Hepatocyte (in vitro differentiated cells): ENCODE results near the gene TAT. TPM values are rescaled to one million over a fixed set of nuclear protein-coding genes. Genes with fewer than 3 reads are reported as not detected.

Source experiments
- DNase-seq: peaks from one replicate; pipeline ENCODE4 v3.0.0-alpha.2; 2016; ENCODE audit warnings: low spot score
- H2AFZ ChIP-seq: fragments of 200-600 bp; sonication (generic); 2 replicates; pipeline ENCODE4 v1.6.0; 2016; ENCODE audit warnings: antibody characterized with exemption, mild to moderate bottlenecking
- H3K27ac ChIP-seq: fragments of 200-600 bp; sonication (generic); 2 replicates; pipeline ENCODE4 v1.5.1; 2016; ENCODE audit warnings: mild to moderate bottlenecking
- H3K27me3 ChIP-seq: fragments of 200-600 bp; sonication (generic); 2 replicates; pipeline ENCODE4 v1.6.1; 2016
- H3K36me3 ChIP-seq: fragments of 200-600 bp; sonication (generic); replicated peaks from 2 replicates; pipeline ENCODE4 v1.5.1; 2016; ENCODE audit warnings: low read depth; ENCODE audit not compliant: insufficient read depth
- H3K4me1 ChIP-seq: fragments of 200-600 bp; sonication (generic); 2 replicates; pipeline ENCODE4 v1.5.1; 2016; ENCODE audit warnings: mild to moderate bottlenecking, moderate library complexity; ENCODE audit not compliant: insufficient read depth
- H3K4me2 ChIP-seq: fragments of 200-600 bp; sonication (generic); 2 replicates; pipeline ENCODE4 v1.6.0; 2016
- H3K4me3 ChIP-seq: fragments of 200-600 bp; sonication (generic); 2 replicates; pipeline ENCODE4 v1.5.1; 2016; ENCODE audit warnings: mild to moderate bottlenecking
- H3K79me2 ChIP-seq: fragments of 200-600 bp; sonication (generic); 2 replicates; pipeline ENCODE4 v1.6.0; 2017; ENCODE audit warnings: mild to moderate bottlenecking
- H3K9me2 ChIP-seq: fragments of 200-600 bp; sonication (generic); replicated peaks from 2 replicates; pipeline ENCODE4 v1.6.0; 2017; ENCODE audit warnings: mild to moderate bottlenecking; ENCODE audit not compliant: insufficient read depth
- H3K9me3 ChIP-seq: fragments of 200-600 bp; sonication (generic); 2 replicates; pipeline ENCODE4 v1.5.1; 2016; ENCODE audit warnings: low read depth, mild to moderate bottlenecking
- H4K20me1 ChIP-seq: fragments of 200-600 bp; sonication (generic); 2 replicates; pipeline ENCODE4 v1.6.0; 2016; ENCODE audit warnings: mild to moderate bottlenecking; ENCODE audit not compliant: insufficient read depth, poor library complexity, severe bottlenecking
- CTCF ChIP-seq: fragments of 200-600 bp; sonication (generic); IDR thresholded peaks from 2 replicates; pipeline ENCODE4 v1.5.1; 2016; ENCODE audit warnings: antibody characterized with exemption, mild to moderate bottlenecking; ENCODE audit not compliant: poor library complexity
- EZH2 ChIP-seq: fragments of 200-600 bp; sonication (generic); IDR thresholded peaks from 2 replicates; pipeline ENCODE4 v1.6.1; 2016; ENCODE audit warnings: antibody characterized with exemption, mild to moderate bottlenecking, borderline replicate concordance
- EZH2phosphoT487 ChIP-seq: fragments of 200-600 bp; sonication (generic); IDR thresholded peaks from one replicate; pipeline ENCODE4 v1.6.1; 2018; ENCODE audit warnings: antibody characterized with exemption, mild to moderate bottlenecking, low read depth, moderate library complexity; ENCODE audit not compliant: unreplicated experiment, severe bottlenecking
- WGBS: methylation state at CpG from one replicate; pipeline ENCODE4 v1.1.6; 2016; ENCODE audit warnings: low lambda C conversion rate; ENCODE audit errors: missing lambda C conversion rate; 5-methylcytosine and 5-hydroxymethylcytosine counted together
- polyA plus RNA-seq: library from polyadenylated mRNA; unstranded; fragments of >200 nt; fragmentation: Nextera tagmentation; extraction: Ambion mirVana; gene quantifications from 2 replicates; pipeline ENCODE4 v1.2.1, GENCODE V29; 2016
- total RNA-seq: library from RNA; depleted of rRNA; stranded (reverse); fragments of >200 nt; gene quantifications from 2 replicates; pipeline ENCODE4 v1.2.3, GENCODE V29; 2014

TAT gene
- total and polyA plus RNA-seq, 2 experiments from 2014 or later: 2.8 to 4.2 TPM

DNA sequence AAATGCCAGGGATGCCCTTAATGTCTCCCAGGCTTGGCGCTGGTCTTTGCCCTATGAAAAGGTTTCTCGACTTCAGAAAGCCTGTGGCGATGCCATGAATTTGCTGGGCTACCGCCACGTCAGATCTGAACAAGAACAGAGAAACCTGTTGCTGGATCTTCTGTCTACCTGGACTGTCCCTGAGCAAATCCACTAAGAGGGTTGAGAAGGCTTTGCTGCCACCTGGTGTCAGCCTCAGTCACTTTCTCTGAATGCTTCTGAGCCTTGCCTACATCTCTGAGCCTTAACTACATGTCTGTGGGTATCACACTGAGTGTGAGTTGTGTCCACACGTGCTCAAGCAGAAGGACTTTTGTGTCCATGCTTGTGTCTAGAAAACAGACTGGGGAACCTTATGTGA lies 39.2 kb downstream of the TAT start:
- Histone ChIP-seq H4K20me1 (no peaks in the 10 kb centered on the region), H3K9me3 (no peaks in the 10 kb centered on the region), H3K4me1 (no peaks in the 10 kb centered on the region), H3K79me2 (no peaks in the 10 kb centered on the region), H3K36me3 (no peaks in the 10 kb centered on the region), H3K27me3 (peaks cover 3% of the 10 kb centered on the region), H3K4me2 (no peak overlapping the region), H3K4me3 (no peak overlapping the region), H3K27ac (no peak overlapping the region), H2AFZ (no peak overlapping the region), H3K9me2 (no peaks in the 10 kb centered on the region)
- DNase-seq: peak; percentile 73
- TF ChIP-seq EZH2phosphoT487 (no peak), CTCF (peak; percentile 64)
- WGBS: 51% methylated on average over 6 of the region's 6 CpGs

DNA sequence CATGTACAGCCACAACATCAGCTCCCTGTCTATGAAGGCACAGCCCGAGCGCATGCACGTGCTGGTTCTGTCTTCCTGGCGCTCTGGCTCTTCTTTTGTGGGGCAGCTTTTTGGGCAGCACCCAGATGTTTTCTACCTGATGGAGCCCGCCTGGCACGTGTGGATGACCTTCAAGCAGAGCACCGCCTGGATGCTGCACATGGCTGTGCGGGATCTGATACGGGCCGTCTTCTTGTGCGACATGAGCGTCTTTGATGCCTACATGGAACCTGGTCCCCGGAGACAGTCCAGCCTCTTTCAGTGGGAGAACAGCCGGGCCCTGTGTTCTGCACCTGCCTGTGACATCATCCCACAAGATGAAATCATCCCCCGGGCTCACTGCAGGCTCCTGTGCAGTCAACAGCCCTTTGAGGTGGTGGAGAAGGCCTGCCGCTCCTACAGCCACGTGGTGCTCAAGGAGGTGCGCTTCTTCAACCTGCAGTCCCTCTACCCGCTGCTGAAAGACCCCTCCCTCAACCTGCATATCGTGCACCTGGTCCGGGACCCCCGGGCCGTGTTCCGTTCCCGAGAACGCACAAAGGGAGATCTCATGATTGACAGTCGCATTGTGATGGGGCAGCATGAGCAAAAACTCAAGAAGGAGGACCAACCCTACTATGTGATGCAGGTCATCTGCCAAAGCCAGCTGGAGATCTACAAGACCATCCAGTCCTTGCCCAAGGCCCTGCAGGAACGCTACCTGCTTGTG lies 40.0 kb downstream of the TAT start:
- no peak for DNase-seq
- Histone ChIP-seq H3K36me3 (no peaks in the 10 kb centered on the region), H3K27ac (no peak overlapping the region), H3K4me2 (no peak overlapping the region), H3K4me1 (no peaks in the 10 kb centered on the region), H3K9me2 (no peaks in the 10 kb centered on the region), H3K4me3 (no peak overlapping the region), H2AFZ (no peak overlapping the region), H3K9me3 (no peaks in the 10 kb centered on the region), H3K27me3 (peaks cover 3% of the 10 kb centered on the region), H3K79me2 (no peaks in the 10 kb centered on the region), H4K20me1 (no peaks in the 10 kb centered on the region)
- WGBS: 94% methylated on average over 28 of the region's 28 CpGs
- TF ChIP-seq EZH2phosphoT487: no peak
- TF ChIP-seq CTCF: no peak
- no peak for TF ChIP-seq EZH2

DNA sequence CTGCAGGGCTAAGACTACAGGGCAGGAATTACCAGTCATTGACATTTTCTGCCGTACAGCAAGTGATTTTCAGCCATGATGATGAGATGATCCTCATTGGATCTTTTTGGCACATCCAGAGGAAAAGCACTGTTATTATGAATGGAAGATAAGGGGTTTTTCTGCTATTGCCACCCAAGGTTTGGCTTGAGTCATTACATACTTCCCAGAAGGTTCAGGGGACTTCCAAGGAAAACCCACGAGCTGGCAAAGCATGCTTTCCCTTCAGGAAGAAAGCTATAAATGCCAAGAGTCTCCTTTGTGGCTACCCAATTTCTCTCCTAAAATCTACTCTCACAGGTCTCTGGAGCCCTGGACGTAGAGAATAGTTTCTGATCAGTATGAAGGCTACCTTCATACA lies 44.5 kb downstream of the TAT start:
- no peak overlapping the region for H3K4me3 ChIP-seq
- H3K9me3 ChIP-seq: no peaks in the 10 kb centered on the region
- H3K79me2 ChIP-seq: no peaks in the 10 kb centered on the region
- no peaks in the 10 kb centered on the region for H3K36me3 ChIP-seq
- no peak overlapping the region for H2AFZ ChIP-seq
- H4K20me1 ChIP-seq: no peaks in the 10 kb centered on the region
- WGBS: 72% methylated on average over 3 of the region's 3 CpGs
- H3K27me3 ChIP-seq: no peaks in the 10 kb centered on the region
- TF ChIP-seq EZH2 (no peak), EZH2phosphoT487 (no peak), CTCF (no peak)
- H3K4me1 ChIP-seq: no peaks in the 10 kb centered on the region
- H3K4me2 ChIP-seq: no peak overlapping the region
- no peak overlapping the region for H3K27ac ChIP-seq
- no peak for DNase-seq
- no peaks in the 10 kb centered on the region for H3K9me2 ChIP-seq
